Keratinocyte (primary cell): ENCODE measurements around the gene HMX3. TPM values are rescaled to one million over a fixed set of nuclear protein-coding genes. Genes with fewer than 3 reads are reported as not detected.

Experiments used
- DNase-seq: peaks from one replicate; pipeline ENCODE4 v3.0.0-alpha.2; 2011; ENCODE audit warnings: low read depth, missing footprints, low spot score
- FAIRE-seq: peaks from 2 replicates; lab custom pipeline; 2011; peaks lifted over from hg19 to GRCh38; lab: Jason Lieb, UNC
- H2AFZ ChIP-seq: 2 replicates; pipeline ENCODE4 v1.6.0; 2012; ENCODE audit warnings: low read length, control low read depth, inconsistent platforms; ENCODE audit not compliant: control insufficient read depth
- H3K27ac ChIP-seq: 2 replicates; pipeline ENCODE4 v1.5.1; 2011; ENCODE audit warnings: low read length; ENCODE audit not compliant: control insufficient read depth, insufficient read depth
- H3K27me3 ChIP-seq: 3 replicates; pipeline ENCODE4 v1.6.0; 2011; ENCODE audit warnings: low read length; ENCODE audit not compliant: control insufficient read depth, insufficient read depth; ENCODE audit errors: extremely low read depth
- H3K36me3 ChIP-seq, 2 experiments: 2 replicates in 1 of 2; 3 replicates in 1 of 2; pipeline ENCODE4 v1.5.1; 2011; ENCODE audit warnings: low read length in 2 of 2, mild to moderate bottlenecking in 1 of 2; ENCODE audit not compliant: control insufficient read depth in 2 of 2, insufficient read depth in 2 of 2; ENCODE audit errors: extremely low read depth in 1 of 2
- H3K4me1 ChIP-seq: 3 replicates; pipeline ENCODE4 v1.5.1; 2011; ENCODE audit warnings: low read length; ENCODE audit not compliant: control insufficient read depth, insufficient read depth; ENCODE audit errors: extremely low read depth
- H3K4me2 ChIP-seq: 3 replicates; pipeline ENCODE4 v1.6.0; 2011; ENCODE audit warnings: low read depth, low read length; ENCODE audit not compliant: control insufficient read depth, insufficient read depth; ENCODE audit errors: extremely low read depth
- H3K4me3 ChIP-seq, 3 experiments: fragments of 200-600 bp in 1 of 3; sonication (generic) in 1 of 3; 2 replicates in 2 of 3; 3 replicates in 1 of 3; pipeline ENCODE4 v1.5.1; 2011 to 2016; ENCODE audit warnings: low read length in 3 of 3, mild to moderate bottlenecking in 3 of 3, control low read depth in 2 of 3, inconsistent platforms in 1 of 3, low read depth in 1 of 3, mixed read lengths in 1 of 3, mixed run types in 1 of 3, moderate library complexity in 1 of 3; ENCODE audit not compliant: control insufficient read depth in 2 of 3, insufficient read depth in 2 of 3; ENCODE audit errors: extremely low read depth in 1 of 3
- H3K79me2 ChIP-seq: 2 replicates; pipeline ENCODE4 v1.6.0; 2012; ENCODE audit warnings: low read length; ENCODE audit not compliant: control insufficient read depth, insufficient read depth
- H3K9ac ChIP-seq: 3 replicates; pipeline ENCODE4 v1.6.0; 2011; ENCODE audit warnings: low read length; ENCODE audit not compliant: control insufficient read depth, insufficient read depth; ENCODE audit errors: extremely low read depth
- H3K9me1 ChIP-seq: 3 replicates; pipeline ENCODE4 v1.6.0; 2011; ENCODE audit warnings: low read length; ENCODE audit not compliant: control insufficient read depth, insufficient read depth; ENCODE audit errors: extremely low read depth
- H3K9me3 ChIP-seq: 2 replicates; pipeline ENCODE4 v1.5.1; 2012; ENCODE audit warnings: low read depth, low read length; ENCODE audit not compliant: control insufficient read depth
- H4K20me1 ChIP-seq: 3 replicates; pipeline ENCODE4 v1.6.0; 2011; ENCODE audit warnings: low read length; ENCODE audit not compliant: control insufficient read depth, insufficient read depth; ENCODE audit errors: extremely low read depth
- EZH2 ChIP-seq: IDR thresholded peaks from one replicate; pipeline ENCODE4 v1.6.1; 2012; ENCODE audit warnings: inconsistent platforms, mild to moderate bottlenecking, low read length, moderate library complexity
- dilution Hi-C: fragments of 300-500 bp; cut with MboI; formaldehyde crosslinking; loops from one replicate; pipeline ENCODE4 v1.7.0; 2020; ENCODE audit warnings: low sequenced_read_pairs; ENCODE audit not compliant: extremely low pct_ligation_motif_present
- polyA plus RNA-seq, 5 experiments: library from polyadenylated mRNA; depleted of rRNA in 3 of 5; stranded (reverse) in 3 of 5; stranded (forward) in 1 of 5; unstranded in 1 of 5; fragments of >200 nt; gene quantifications; 1 replicate in 1 of 5; 2 replicates in 3 of 5; 3 replicates in 1 of 5; pipeline versions ENCODE4 v1.2.1 to v1.2.3, GENCODE V29; 2011 to 2012; ENCODE audit warnings: missing spikeins in 2 of 5, low read depth in 1 of 5, low replicate concordance in 1 of 5
- TF ChIP-seq, protein P1 (sequence below), 3 experiments: IDR thresholded peaks in 1 of 3; conservative IDR thresholded peaks in 1 of 3; optimal IDR thresholded peaks in 1 of 3; 2 replicates in 2 of 3; 3 replicates in 1 of 3; pipeline versions ENCODE3 to v1.5.1; 2011; ENCODE audit warnings: low read length in 3 of 3, mild to moderate bottlenecking in 3 of 3, moderate library complexity in 2 of 3, control low read depth in 1 of 3, inconsistent platforms in 1 of 3; ENCODE audit not compliant: insufficient read depth in 2 of 3; ENCODE audit errors: extremely low read depth in 1 of 3

The HMX3 gene
- polyA plus RNA-seq, 1 donor (not counting 4 experiments of a cell fraction or from before 2014, with no cell fraction given): not detected

DNA sequence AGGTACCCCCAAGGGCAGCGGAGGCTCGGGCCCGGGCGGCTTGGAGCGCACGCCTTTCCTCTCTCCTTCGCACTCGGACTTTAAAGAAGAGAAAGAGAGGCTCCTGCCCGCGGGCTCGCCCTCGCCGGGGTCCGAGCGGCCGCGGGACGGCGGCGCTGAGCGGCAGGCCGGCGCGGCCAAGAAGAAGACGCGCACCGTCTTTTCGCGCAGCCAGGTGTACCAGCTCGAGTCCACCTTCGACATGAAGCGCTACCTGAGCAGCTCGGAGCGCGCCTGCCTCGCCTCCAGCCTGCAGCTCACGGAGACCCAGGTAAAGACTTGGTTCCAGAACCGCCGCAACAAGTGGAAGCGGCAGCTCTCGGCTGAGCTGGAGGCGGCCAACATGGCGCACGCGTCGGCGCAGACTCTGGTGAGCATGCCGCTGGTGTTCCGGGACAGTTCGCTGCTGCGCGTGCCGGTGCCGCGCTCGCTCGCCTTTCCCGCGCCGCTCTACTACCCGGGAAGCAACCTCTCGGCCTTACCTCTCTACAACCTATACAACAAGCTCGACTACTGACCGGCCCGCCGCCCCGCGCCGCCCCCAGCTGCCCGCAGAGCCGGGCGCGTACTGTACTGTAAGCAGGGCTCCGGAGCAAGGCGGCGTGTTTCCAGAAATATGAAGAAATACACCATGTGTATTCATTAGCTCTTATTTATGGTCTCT is 13.9 kb downstream of the HMX3 start:
- peak overlapping the region; percentile 86 for H2AFZ ChIP-seq
- H3K79me2 ChIP-seq: peaks cover 5% of the 10 kb centered on the region
- no peaks in the 10 kb centered on the region for H4K20me1 ChIP-seq
- peak; percentile 29 for TF ChIP-seq EZH2
- TF ChIP-seq, protein P1, sequence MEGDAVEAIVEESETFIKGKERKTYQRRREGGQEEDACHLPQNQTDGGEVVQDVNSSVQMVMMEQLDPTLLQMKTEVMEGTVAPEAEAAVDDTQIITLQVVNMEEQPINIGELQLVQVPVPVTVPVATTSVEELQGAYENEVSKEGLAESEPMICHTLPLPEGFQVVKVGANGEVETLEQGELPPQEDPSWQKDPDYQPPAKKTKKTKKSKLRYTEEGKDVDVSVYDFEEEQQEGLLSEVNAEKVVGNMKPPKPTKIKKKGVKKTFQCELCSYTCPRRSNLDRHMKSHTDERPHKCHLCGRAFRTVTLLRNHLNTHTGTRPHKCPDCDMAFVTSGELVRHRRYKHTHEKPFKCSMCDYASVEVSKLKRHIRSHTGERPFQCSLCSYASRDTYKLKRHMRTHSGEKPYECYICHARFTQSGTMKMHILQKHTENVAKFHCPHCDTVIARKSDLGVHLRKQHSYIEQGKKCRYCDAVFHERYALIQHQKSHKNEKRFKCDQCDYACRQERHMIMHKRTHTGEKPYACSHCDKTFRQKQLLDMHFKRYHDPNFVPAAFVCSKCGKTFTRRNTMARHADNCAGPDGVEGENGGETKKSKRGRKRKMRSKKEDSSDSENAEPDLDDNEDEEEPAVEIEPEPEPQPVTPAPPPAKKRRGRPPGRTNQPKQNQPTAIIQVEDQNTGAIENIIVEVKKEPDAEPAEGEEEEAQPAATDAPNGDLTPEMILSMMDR (optimal IDR thresholded peaks at IDR 0.05 in 1 of 3, IDR thresholded peaks at IDR 0.05 in 1 of 3, conservative IDR thresholded peaks at IDR 0.05 in 1 of 3; ENCODE audit: extremely low read depth in 1 of 3, insufficient read depth in 2 of 3, low read length in 3 of 3): no peak
- H3K4me1 ChIP-seq: peaks cover 9% of the 10 kb centered on the region
- no peaks in the 10 kb centered on the region for H3K36me3 ChIP-seq
- no peak for DNase-seq
- H3K9ac ChIP-seq: no peak overlapping the region
- dilution Hi-C loops: no loop called here
- H3K9me1 ChIP-seq: no peaks in the 10 kb centered on the region
- H3K27ac ChIP-seq: no peak overlapping the region
- H3K4me2 ChIP-seq: peak overlapping the region; percentile 76
- no peak for FAIRE-seq
- peaks cover 75% of the 10 kb centered on the region for H3K27me3 ChIP-seq
- H3K4me3 ChIP-seq: peak overlapping the region; percentile 36 to 55 (median 54)
- no peaks in the 10 kb centered on the region for H3K9me3 ChIP-seq

DNA sequence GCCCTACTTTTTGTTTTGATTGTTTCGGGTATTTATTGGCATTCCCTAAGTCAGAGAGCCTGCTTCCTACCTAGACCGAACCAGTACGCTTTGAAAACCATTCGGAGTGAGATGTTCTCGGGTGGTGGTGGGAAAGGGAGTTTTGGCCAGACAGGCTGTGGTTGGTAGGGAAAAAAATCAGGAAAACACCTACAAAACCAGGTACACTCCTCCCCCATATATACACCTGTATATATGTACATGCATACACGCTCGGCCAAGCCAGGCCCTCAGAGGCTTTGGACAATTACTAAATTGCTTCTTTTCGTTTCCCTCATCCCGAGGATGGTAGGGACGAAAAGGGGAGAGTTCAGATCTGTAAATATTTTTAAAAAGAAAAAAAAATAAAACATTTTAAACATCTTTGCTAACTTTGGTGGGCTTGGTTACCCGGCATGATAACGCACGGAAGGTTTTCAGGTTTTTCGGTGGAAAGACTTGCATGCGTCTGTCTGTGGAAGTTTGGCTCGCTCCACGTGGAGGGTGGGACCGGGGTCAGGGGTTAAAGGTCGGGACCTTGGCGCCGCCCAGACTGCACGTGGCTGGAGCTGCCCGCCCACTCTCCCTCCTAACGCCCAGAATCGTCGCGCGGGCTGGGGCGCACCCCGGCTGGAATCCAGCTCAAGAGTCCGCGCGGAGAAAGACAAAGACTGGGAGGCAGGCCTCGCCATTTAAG is 14.7 kb downstream of the HMX3 start:
- peaks cover 11% of the 10 kb centered on the region for H3K4me1 ChIP-seq
- FAIRE-seq (no peak), DNase-seq (no peak)
- no peak overlapping the region for H3K9ac ChIP-seq
- peak overlapping the region; percentile 49 for H2AFZ ChIP-seq
- peak overlapping the region; percentile 15 to 57 (median 54) for H3K4me3 ChIP-seq
- no peaks in the 10 kb centered on the region for H3K9me3 ChIP-seq
- H3K27ac ChIP-seq: no peak overlapping the region
- peaks cover 12% of the 10 kb centered on the region for H3K79me2 ChIP-seq
- TF ChIP-seq, protein P1 (optimal IDR thresholded peaks at IDR 0.05 in 1 of 3, IDR thresholded peaks at IDR 0.05 in 1 of 3, conservative IDR thresholded peaks at IDR 0.05 in 1 of 3; ENCODE audit: extremely low read depth in 1 of 3, insufficient read depth in 2 of 3, low read length in 3 of 3): no peak
- peak; percentile 26 for TF ChIP-seq EZH2
- H3K27me3 ChIP-seq: peaks cover 68% of the 10 kb centered on the region
- H4K20me1 ChIP-seq: peaks cover 4% of the 10 kb centered on the region
- peaks cover 0 to 3% of the 10 kb centered on the region in 2 experiments for H3K36me3 ChIP-seq
- H3K4me2 ChIP-seq: peak overlapping the region; percentile 76
- dilution Hi-C loops: no loop called here
- no peaks in the 10 kb centered on the region for H3K9me1 ChIP-seq
